ENCODE measurements around the gene PITPNC1. TPM values are rescaled to one million over a fixed set of nuclear protein-coding genes. Genes with fewer than 3 reads are reported as not detected.

PITPNC1 gene
- polyA plus RNA-seq, 1 of the 3 experiments (the other 2 are of a cell fraction): 18.4 TPM

DNA sequence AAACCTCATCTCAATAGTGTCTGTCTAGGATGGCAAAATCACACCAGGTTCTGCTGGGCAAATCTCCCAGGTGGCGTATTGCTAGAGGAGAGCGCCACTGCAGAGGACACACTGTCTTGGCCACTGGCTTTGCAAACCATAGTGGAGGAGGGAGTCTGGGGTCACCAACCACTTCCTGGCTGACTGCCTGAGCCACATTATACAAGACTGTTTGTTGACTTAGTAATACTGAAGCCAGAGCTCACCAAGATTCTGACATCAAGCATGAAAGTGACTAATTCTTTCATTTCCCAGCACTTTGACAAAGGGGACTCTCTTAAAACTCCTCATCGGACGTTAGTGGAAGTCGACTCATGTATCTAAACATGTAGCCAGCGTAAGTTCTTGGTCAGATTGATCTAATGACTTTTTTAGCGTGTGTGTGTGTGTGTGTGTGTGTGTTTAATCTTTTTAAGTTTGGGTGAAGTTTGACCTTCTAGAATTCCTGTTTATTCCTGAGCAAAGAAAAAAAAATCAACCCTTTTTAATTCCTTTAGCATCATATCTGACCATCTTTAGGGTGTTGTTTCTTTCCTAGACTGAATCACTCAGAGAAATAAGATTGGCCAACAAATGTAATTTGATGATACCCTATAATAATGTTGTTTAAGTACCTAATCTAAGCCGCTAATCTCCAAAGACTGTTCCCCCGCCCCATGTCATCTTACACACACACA is 13.7 kb downstream of the PITPNC1 start:
- Histone ChIP-seq H3F3A (replicated peaks; ENCODE audit: insufficient read depth) (peaks cover 21% of the 10 kb centered on the region), H3K4me2 (peak overlapping the region; percentile 54), H3K79me2 (ENCODE audit: insufficient read depth) (peaks cover 56% of the 10 kb centered on the region), H2AFZ (ENCODE audit: low read depth) (no peak overlapping the region), H3K9ac (peak overlapping the region; percentile 45; the same call in 1 of the 2 replicates), H3K4me3 (ENCODE audit: low read depth in 2 of 2, low read length in 1 of 2) (no peak overlapping the region), H3K9me3 (no peaks in the 10 kb centered on the region), H3K4me1 (ENCODE audit: control insufficient read depth in 1 of 2, insufficient read depth in 2 of 2, low read depth in 1 of 2, low read length in 1 of 2) (peaks cover 11 to 12% of the 10 kb centered on the region in 2 experiments), H3K36me3 (replicated peaks in 1 of 2; ENCODE audit: control insufficient read depth in 1 of 2, insufficient read depth in 2 of 2, low read length in 1 of 2) (no peaks in the 10 kb centered on the region), H3K9me2 (no peaks in the 10 kb centered on the region), H4K20me1 (ENCODE audit: insufficient read depth) (no peaks in the 10 kb centered on the region; the same call in 1 of the 2 replicates), H3K27ac (ENCODE audit: low read depth in 2 of 2, low read length in 1 of 2) (peak overlapping the region in 1 of 2 experiments; percentile 93; a peak in 3 of 4 replicates), H3K27me3 (ENCODE audit: insufficient read depth) (no peaks in the 10 kb centered on the region)
- WGBS (ENCODE audit: low lambda C conversion rate): 20% methylated on average over 9 of the region's 9 CpGs
- CTCF ChIA-PET: interaction anchor here (1.2 to 7.3 kb wide), 5 partner anchors 14 to 238 kb away, joined by 3 to 234 read pairs (median 9); partner anchors contain the start of gene PITPNC1
- TF ChIP-seq, protein P1, sequence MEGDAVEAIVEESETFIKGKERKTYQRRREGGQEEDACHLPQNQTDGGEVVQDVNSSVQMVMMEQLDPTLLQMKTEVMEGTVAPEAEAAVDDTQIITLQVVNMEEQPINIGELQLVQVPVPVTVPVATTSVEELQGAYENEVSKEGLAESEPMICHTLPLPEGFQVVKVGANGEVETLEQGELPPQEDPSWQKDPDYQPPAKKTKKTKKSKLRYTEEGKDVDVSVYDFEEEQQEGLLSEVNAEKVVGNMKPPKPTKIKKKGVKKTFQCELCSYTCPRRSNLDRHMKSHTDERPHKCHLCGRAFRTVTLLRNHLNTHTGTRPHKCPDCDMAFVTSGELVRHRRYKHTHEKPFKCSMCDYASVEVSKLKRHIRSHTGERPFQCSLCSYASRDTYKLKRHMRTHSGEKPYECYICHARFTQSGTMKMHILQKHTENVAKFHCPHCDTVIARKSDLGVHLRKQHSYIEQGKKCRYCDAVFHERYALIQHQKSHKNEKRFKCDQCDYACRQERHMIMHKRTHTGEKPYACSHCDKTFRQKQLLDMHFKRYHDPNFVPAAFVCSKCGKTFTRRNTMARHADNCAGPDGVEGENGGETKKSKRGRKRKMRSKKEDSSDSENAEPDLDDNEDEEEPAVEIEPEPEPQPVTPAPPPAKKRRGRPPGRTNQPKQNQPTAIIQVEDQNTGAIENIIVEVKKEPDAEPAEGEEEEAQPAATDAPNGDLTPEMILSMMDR (IDR thresholded peaks at IDR 0.05): no peak; the same call in 1 of the 2 replicates
- TF ChIP-seq POLR2AphosphoS5 (IDR thresholded peaks at IDR 0.05; ENCODE audit: low read depth, low read length) (peak; percentile 61; the same call in 1 of the 2 replicates), SIN3A (IDR thresholded peaks at IDR 0.05; ENCODE audit: borderline replicate concordance, low read depth, low read length) (peak; percentile 71; the same call in 1 of the 2 replicates), ELF1 (IDR thresholded peaks at IDR 0.05) (no peak), NFIC (IDR thresholded peaks at IDR 0.05; ENCODE audit: borderline replicate concordance) (peak; percentile 64), GATA2 (CRISPR knock-in tag; IDR thresholded peaks at IDR 0.05) (peak; percentile 55; the same call in 1 of the 2 replicates), RXRA (IDR thresholded peaks at IDR 0.05; ENCODE audit: borderline replicate concordance, low read depth) (peak; percentile 5; the same call in 1 of the 2 replicates), EP300 (IDR thresholded peaks at IDR 0.05; ENCODE audit: borderline replicate concordance in 1 of 2, low read depth in 1 of 2, low read length in 1 of 2) (peak in 1 of 2 experiments; percentile 67; a peak in 1 of 4 replicates), MEF2A (IDR thresholded peaks at IDR 0.05; ENCODE audit: borderline replicate concordance, low read depth) (no peak), TCF12 (IDR thresholded peaks at IDR 0.05) (peak; percentile 84), FOSL2 (IDR thresholded peaks at IDR 0.05; ENCODE audit: borderline replicate concordance, low read depth) (peak; percentile 73; the same call in 1 of the 2 replicates), JUND (IDR thresholded peaks at IDR 0.05) (peak; percentile 55; the same call in 1 of the 2 replicates)
- TF ChIP-seq, protein P2, sequence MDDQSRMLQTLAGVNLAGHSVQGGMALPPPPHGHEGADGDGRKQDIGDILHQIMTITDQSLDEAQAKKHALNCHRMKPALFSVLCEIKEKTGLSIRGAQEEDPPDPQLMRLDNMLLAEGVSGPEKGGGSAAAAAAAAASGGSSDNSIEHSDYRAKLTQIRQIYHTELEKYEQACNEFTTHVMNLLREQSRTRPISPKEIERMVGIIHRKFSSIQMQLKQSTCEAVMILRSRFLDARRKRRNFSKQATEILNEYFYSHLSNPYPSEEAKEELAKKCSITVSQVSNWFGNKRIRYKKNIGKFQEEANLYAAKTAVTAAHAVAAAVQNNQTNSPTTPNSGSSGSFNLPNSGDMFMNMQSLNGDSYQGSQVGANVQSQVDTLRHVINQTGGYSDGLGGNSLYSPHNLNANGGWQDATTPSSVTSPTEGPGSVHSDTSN (IDR thresholded peaks at IDR 0.05): peak; percentile 68
- TF ChIP-seq, protein P3, sequence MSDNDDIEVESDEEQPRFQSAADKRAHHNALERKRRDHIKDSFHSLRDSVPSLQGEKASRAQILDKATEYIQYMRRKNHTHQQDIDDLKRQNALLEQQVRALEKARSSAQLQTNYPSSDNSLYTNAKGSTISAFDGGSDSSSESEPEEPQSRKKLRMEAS (IDR thresholded peaks at IDR 0.05; ENCODE audit: low read depth): 0 out of 2 replicates have a peak, but pooled peaks have one; percentile 55
- no peak for DNase-seq
- POLR2A ChIA-PET: no interaction called here
